ENCODE measurements around the gene CHRM4.

GRCh38 chr11:46378296-46378695 lies 13.3 kb downstream of the CHRM4 start:
- TF ChIP-seq WIZ (CRISPR knock-in tag; IDR thresholded peaks at IDR 0.05) (no peak), ZNF281 (CRISPR knock-in tag; IDR thresholded peaks at IDR 0.05; ENCODE audit: borderline replicate concordance) (no peak), PRDM10 (CRISPR knock-in tag; IDR thresholded peaks at IDR 0.05; ENCODE audit: low read depth) (no peak), CTCF (CRISPR knock-in tag; IDR thresholded peaks at IDR 0.05) (no peak), NFYB (CRISPR knock-in tag; IDR thresholded peaks at IDR 0.05) (no peak), ZNF710 (CRISPR knock-in tag; IDR thresholded peaks at IDR 0.05; ENCODE audit: borderline replicate concordance) (no peak), SMAD1 (CRISPR knock-in tag; IDR thresholded peaks at IDR 0.05; ENCODE audit: borderline replicate concordance, low read depth) (no peak), ZNF629 (CRISPR knock-in tag; conservative IDR thresholded peaks at IDR 0.05) (no peak), NR1H2 (CRISPR knock-in tag; IDR thresholded peaks at IDR 0.05; ENCODE audit: borderline replicate concordance, low read depth) (no peak)
